Measurements from ENCODE around the gene SMAD3. TPM values are rescaled to one million over a fixed set of nuclear protein-coding genes. Genes with fewer than 3 reads are reported as not detected.

SMAD3 gene
- total RNA-seq, 1 donor from 2014 or later = 18.8 TPM

DNA sequence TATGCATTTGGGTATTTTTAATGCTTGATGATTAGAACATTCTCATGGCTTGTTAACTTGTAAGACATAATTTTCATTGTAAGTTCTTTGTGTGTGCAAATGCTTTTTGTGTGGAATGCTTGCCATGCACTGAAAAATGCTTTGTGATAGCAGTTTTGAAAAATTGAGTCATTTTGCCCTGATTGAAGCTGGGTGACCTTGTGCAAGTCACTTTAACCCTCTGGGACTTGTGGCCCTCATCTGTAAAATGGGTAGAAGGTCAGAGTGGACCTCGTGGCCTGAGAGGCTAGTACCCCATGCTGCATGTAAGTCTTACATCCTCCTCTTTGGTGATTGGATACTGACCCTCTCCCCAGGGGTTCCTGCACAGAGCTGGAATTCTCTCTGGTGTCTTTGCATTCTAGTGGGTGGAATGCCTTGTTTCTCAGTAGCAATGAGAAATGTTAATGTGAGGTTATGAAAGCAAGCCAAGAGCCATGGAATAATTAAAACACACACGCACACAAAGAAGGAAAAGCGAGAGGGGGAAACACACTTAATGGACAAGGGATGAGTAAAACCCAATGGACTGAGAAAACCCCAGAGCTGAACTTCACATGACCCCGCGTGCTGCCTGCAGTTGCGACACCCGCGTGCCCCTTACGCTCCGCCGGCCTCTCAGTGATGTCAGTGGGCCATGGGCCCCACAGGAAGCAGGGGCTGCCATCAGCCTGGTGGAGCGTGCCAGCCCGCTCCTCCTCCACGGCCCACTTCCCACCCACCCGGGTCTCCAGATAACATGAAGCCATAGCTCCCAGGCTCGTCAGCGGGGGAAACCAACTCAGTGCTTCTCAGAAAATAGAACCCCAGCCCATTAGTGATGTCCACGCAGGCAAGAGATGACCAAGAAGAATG is 44.0 kb downstream of the SMAD3 start:
- DNase-seq = peak; percentile 71
- H3K36me3 ChIP-seq = no peaks in the 10 kb centered on the region
- H3K9me3 ChIP-seq (replicated peaks) = peaks cover 9% of the 10 kb centered on the region
- TF ChIP-seq, protein P1, sequence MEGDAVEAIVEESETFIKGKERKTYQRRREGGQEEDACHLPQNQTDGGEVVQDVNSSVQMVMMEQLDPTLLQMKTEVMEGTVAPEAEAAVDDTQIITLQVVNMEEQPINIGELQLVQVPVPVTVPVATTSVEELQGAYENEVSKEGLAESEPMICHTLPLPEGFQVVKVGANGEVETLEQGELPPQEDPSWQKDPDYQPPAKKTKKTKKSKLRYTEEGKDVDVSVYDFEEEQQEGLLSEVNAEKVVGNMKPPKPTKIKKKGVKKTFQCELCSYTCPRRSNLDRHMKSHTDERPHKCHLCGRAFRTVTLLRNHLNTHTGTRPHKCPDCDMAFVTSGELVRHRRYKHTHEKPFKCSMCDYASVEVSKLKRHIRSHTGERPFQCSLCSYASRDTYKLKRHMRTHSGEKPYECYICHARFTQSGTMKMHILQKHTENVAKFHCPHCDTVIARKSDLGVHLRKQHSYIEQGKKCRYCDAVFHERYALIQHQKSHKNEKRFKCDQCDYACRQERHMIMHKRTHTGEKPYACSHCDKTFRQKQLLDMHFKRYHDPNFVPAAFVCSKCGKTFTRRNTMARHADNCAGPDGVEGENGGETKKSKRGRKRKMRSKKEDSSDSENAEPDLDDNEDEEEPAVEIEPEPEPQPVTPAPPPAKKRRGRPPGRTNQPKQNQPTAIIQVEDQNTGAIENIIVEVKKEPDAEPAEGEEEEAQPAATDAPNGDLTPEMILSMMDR (IDR thresholded peaks at IDR 0.05; ENCODE audit: borderline replicate concordance) = no peak
- H3K27me3 ChIP-seq (ENCODE audit: low read depth) = no peaks in the 10 kb centered on the region
- H3K4me3 ChIP-seq = no peak overlapping the region
- intact Hi-C loops (cut with micrococcal nuclease) = no loop called here
- peak overlapping the region; percentile 56 for H3K27ac ChIP-seq (replicated peaks)
- H3K4me1 ChIP-seq = peaks cover 67% of the 10 kb centered on the region

DNA sequence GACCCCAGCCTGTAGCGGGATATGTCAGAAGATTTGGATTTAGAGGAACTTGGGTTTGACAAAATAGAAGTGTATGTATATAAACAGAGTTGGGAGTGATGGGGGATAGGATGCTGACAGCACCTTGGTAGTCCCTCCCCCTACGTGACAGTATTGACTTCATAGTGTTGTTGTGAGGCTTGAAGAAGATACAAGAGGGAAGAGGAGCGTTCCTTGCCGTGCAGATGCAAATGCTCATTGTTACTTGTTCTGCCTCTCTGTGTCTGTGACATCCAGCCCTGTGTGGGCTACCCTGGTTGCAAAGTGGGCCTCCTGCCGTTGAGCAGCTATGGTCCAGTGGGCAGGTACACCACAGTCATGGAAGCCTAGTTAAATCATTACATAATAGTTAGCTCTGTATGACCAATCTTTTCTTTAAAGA is 45.0 kb downstream of the SMAD3 start:
- TF ChIP-seq, protein P1 (IDR thresholded peaks at IDR 0.05; ENCODE audit: borderline replicate concordance) = no peak
- Histone ChIP-seq H3K36me3 (no peaks in the 10 kb centered on the region), H3K4me1 (peaks cover 67% of the 10 kb centered on the region), H3K4me3 (no peak overlapping the region), H3K9me3 (replicated peaks) (peaks cover 9% of the 10 kb centered on the region), H3K27me3 (ENCODE audit: low read depth) (no peaks in the 10 kb centered on the region), H3K27ac (replicated peaks) (peak overlapping the region; percentile 56)
- intact Hi-C loops (cut with micrococcal nuclease) = no loop called here
- no peak for DNase-seq

DNA sequence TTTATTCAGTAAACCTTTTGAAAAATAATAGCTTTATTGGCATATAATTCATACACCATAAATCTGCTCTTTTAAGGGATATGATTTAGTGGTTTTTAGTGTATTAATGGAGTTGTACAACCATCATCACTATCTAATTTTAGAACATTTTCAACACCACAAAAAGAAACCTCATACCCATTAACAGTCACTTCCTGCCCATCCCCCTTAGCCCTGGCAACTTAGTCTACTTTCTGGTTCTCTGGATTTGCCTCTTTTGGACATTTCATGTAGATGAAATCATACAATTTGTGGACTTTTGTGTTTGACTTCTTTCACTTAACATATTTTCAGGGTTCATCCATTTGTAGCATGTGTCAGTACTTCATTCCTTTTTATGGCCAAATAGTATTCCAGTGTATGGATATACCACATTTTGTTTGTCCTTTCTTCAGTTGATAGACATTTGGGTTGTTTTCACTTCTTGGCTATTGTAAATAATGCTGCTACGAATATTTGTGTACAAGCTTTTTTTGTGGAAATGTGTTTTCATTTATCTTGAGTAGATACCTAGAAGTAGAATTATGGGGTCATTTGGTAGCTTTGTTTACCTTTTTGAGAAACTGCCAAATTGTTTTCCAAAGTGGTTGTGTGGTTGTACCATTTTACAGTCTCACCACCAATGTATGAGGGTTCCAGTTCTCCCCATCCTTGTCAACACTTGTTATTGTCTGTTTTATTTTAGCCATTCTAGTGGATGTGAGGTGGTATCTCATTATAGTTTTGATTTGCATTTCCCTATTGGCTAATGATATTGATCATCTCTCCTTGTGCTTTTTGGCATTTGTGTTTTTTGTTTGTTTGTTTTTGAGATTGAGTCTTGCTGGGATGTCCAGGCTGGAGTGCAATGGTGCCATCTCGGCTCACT is 45.8 kb downstream of the SMAD3 start:
- H3K9me3 ChIP-seq (replicated peaks) = peaks cover 9% of the 10 kb centered on the region
- TF ChIP-seq, protein P1 (IDR thresholded peaks at IDR 0.05; ENCODE audit: borderline replicate concordance) = no peak
- H3K36me3 ChIP-seq = no peaks in the 10 kb centered on the region
- H3K27ac ChIP-seq (replicated peaks) = no peak overlapping the region
- intact Hi-C loops (cut with micrococcal nuclease) = no loop called here
- no peak for DNase-seq
- H3K4me1 ChIP-seq = peaks cover 67% of the 10 kb centered on the region
- no peak overlapping the region for H3K4me3 ChIP-seq
- H3K27me3 ChIP-seq (ENCODE audit: low read depth) = no peaks in the 10 kb centered on the region

DNA sequence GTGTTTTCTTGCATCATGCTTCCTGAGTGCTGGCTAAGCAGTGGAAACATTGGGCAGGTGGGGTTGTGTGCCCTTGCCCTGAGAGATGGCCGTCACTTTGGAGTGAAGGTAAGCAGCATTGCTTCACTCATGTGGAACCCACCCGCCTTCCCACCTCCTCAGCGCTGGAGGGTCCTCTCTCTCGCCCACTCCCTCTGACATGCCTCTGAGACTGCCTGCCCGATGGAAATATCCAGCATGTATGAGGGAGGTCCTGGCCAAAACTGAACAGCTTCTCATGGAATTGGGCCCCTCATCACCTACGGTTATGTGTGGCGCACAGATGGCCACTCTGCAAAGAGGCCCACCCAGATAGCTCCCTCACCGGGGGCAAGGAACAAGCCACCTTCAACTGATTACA is 48.6 kb downstream of the SMAD3 start:
- no peaks in the 10 kb centered on the region for H3K27me3 ChIP-seq (ENCODE audit: low read depth)
- TF ChIP-seq, protein P1 (IDR thresholded peaks at IDR 0.05; ENCODE audit: borderline replicate concordance) = no peak
- no peak overlapping the region for H3K27ac ChIP-seq (replicated peaks)
- H3K4me3 ChIP-seq = no peak overlapping the region
- H3K4me1 ChIP-seq = peaks cover 67% of the 10 kb centered on the region
- H3K9me3 ChIP-seq (replicated peaks) = peaks cover 9% of the 10 kb centered on the region
- DNase-seq = no peak
- intact Hi-C loops (cut with micrococcal nuclease) = no loop called here
- no peaks in the 10 kb centered on the region for H3K36me3 ChIP-seq

DNA sequence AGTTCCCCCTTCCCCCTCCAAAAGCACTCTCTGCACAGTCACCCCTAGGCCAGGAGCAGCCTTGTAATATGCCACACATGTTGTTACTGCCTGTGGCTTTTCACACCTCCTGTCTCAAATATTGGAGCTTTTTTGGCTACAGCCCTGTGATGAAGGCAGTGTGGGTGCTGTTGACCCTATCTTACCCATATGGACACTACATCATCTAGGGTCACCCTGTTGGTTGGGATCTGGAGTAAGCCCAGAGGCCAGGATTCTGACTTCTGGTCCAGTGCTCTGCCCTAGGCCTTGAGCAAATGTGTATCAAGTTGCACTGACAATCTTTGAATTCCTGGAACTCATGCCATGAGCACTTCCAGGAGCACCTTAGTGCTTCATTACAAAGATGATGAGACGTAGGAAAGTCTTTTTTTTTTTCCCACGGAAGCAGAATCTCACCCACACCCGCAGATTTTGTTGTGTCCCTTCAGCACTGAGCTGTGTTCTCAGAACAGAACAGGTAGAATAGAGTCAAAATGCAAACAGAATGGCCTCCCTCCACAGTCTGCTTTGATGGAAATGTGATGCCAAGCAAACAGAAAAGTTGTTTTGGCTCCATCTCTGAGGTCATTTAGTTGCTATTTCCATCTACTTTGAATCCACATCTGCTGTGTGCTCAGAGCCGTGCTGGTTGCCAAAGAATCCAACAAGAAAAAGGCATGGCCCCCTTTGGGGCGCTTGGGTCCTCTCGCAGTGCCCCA is 49.6 kb downstream of the SMAD3 start:
- no peak for DNase-seq
- TF ChIP-seq, protein P1 (IDR thresholded peaks at IDR 0.05; ENCODE audit: borderline replicate concordance) = no peak
- intact Hi-C loops (cut with micrococcal nuclease) = no loop called here
- no peaks in the 10 kb centered on the region for H3K36me3 ChIP-seq
- peak overlapping the region; percentile 21 for H3K27ac ChIP-seq (replicated peaks)
- peaks cover 67% of the 10 kb centered on the region for H3K4me1 ChIP-seq
- H3K4me3 ChIP-seq = no peak overlapping the region
- no peaks in the 10 kb centered on the region for H3K27me3 ChIP-seq (ENCODE audit: low read depth)
- H3K9me3 ChIP-seq (replicated peaks) = peaks cover 9% of the 10 kb centered on the region

Data from left ventricle myocardium inferior (tissue), 1 donor.